Umbilical cord (tissue), 2 donors: ENCODE measurements around the gene MBNL3. TPM values are rescaled to one million over a fixed set of nuclear protein-coding genes. Genes with fewer than 3 reads are reported as not detected.

Experiments
- DNase-seq: peaks from one replicate; pipeline ENCODE4 v3.0.0-alpha.2; 2015; ENCODE audit warnings: low spot score
- total RNA-seq: library from RNA; depleted of rRNA; stranded (reverse); fragments of >200 nt; gene quantifications from one replicate; pipeline ENCODE4 v1.2.3, GENCODE V29; 2014; ENCODE audit warnings: low replicate concordance; ENCODE audit not compliant: insufficient read depth

Gene MBNL3
- total RNA-seq, 1 donor from 2014 or later, result 22.9 TPM

DNA sequence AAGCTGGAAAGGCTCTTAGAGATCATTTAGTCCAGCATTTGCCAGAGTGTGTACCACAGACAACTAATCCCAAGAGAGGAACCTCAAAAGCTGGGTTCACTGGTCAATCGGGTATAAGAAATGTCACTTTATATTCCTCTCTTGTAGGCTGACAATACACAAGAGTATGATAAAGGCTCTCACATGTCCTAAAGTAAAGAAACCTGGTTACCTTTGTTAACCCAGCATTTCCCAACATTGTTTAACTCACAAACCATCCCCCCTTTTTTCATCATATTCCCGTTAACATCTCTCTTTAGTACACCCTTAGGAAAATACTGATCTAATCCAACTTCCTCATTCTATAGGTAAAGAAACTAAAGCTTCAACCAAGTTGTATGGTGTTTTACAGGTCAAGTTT lies 74.4 kb downstream of the MBNL3 start:
- no peak for DNase-seq

DNA sequence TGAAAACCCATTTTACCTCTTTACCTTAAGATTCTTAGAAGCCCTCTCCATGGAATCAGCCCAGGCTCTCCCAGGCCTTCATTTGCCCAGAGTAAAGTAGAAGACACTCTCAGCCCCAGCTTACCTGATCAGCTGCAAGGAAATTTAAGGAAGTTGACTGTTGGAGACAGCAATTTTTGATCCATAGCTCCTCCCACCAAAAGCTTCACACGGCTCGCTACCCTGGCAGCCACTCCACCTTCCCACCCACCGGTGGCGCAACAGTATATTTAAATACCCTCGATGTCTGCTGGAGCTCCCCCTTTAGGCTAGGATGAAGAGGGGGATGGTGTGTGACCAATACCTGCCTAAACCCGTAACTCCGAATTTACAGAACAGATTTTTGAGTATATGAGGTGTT lies 75.4 kb downstream of the MBNL3 start:
- no peak for DNase-seq

DNA sequence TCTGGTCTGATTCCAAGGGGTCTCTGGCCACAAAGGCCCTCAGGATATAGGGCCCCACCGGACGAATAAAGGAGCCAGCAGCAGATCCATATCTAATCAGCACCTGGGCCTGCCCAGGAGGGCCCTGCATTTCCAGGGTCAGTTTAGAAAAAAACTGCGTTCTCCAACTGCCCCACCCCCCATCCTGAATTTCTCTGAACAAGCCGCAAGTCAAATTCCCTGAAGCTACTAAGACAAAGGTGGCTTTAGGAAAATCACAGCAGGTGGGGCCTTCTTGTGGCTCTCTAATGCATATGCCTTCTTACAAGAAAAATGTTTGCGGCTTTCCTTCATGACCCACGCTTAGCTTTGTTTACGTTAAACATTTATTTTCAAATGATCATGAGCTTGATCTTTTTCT lies 76.6 kb downstream of the MBNL3 start:
- DNase-seq, result no peak

DNA sequence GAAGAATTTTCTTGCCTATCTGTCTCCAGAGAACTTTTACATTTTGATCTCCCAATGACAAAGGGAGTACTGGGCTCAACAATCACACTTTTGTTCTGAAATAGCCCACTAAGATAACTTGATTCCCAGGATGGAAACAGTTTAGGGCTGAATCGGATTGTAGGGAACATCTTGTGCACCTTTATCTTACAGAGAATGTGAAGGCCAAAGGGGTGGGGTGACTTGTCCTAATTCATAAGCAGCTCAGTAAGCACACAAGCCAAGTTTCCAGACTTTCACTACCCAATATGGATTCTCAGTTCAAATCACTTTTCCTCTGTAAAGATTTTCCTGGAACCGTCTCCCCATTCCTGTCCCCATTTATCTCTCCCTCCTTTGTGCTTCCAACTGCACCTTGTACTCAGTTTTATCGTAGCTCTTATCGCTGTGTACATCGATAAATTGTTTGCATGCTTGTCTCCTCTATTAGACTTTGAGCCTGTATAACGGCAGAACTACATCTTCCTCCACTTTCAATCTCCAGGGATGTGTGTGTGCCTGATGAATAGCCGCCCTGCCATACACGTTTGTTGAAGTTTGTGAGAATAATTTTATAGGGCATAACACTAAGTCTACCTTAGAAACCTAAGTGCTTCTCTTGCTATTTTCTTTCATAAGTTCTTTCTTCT lies 77.4 kb downstream of the MBNL3 start:
- no peak for DNase-seq

DNA sequence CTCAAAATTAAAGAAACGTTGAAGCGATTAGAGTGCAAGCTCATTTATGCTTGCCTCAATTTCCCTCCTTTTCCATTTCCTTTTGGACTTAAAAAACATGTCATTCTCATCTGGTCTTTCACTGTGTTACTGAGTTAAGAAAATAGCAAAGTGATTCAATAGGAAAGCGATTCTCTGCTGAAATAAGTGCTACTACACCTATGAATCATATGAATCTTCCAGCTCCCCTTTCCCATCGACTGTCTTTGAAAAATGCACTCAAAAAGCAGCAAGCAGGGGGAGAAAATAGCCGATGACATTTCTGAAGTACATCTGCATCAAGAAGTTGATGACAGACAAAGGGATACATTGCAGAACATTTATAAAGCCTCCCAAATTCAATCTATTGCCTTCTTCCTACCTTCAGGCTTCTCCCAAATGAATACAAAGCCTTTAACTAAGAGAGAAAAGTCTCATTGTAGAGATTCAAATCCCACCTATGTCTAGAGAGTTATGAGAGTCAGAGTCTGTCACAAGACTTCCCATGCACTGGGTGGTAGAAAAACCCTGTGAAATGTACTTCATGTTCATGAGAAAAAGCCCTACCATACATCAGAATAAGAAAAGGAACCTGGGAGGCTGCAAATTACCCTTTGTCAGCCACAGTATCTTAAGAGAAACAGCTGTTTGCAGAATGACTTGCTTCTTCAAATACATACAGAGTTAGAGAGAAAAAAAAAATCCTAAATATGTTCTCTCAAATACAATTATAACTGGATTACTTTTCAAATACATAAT lies 78.9 kb downstream of the MBNL3 start:
- DNase-seq, result peak; percentile 9

DNA sequence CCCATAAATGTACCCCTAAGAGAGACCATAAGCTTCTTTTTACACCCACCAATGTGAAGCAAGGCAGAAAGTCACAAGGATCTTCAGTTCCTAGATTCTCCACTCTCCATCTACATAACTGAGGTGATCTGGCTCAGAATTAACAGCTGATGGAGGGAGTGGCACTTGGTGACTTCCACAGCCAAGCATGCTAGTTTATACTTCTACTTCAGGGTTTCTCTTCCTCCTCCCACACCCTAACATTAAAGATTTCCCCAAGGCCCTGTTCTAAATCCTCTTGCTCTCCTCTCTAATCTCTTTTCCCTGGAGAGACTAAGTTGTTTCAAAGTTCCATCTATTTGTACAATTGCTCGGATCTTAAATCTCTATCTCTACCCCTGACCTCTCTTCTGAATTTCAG lies 81.1 kb downstream of the MBNL3 start:
- peak; percentile 58 for DNase-seq

DNA sequence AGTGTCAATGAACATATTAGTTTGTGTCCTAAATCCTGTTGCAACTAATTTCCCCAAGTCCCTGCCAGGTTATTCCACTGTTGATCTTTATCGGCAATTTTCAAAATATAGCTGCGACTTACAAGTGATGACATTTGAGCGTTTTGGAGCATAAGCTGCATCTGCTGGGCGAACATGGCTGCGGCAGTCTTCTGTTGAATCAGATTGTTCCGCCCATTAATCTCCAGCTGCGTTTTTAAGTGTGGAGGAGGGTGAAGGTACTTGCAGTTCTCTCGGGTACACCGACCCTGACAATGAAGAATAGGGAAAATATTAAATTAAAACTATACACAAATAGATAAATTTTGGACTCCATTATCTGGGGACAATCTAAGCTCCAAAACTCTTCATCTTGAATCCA lies 82.7 kb downstream of the MBNL3 start:
- no peak for DNase-seq

DNA sequence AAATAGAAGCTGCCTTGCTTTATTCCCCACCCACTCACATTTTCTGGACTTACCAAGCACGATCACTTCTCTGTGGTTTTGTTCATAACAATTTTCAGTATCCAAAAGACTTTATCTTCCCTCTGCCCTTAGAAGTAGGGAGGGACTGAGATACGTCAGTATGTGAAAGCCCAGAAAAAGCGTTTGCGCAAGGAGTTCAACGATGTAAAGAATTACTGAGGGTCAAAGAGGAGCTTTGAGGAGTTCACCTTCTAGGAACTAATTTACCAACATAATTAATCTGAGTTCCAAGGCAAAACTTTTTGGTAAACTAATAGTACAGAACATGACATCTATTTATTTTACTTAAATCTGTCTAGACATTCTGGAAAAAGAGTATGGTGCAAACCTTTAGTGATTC lies 84.6 kb downstream of the MBNL3 start:
- peak; percentile 44 for DNase-seq

DNA sequence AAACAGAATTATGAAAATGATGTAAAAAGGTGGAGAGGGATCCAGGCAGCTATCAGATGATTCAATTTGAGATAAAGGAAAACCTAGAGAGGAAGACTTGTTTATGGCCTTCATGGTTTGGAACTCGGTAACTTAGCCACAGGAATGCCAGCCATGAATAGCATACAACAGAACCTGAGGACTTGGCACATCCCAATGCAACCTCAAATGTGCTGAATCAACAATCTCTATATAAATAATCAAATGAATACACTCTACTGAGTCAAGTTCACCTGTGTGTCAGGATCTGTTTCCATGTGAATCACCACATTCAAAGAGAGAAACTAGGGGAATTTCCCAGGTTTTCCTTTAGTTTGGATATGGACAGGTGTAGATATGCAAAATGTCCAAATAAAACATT lies 86.9 kb downstream of the MBNL3 start:
- DNase-seq, result no peak

DNA sequence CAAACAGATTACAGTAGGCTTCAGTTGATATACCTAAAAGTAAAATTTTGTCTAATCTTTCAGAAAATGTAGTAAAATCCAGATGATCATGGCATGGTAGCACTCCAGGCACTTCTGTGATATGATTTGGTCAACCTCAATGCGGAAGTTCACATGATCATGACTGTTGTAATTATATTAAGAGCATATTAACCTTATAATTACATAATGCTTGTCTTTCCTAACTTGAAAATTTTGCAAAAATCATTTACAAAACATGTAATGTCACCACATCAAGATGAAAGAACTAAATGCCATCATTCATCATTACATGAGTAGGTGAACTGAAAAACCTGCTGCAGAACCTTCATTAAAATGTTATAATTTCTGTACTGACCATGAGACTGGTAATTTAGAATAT lies 88.1 kb downstream of the MBNL3 start:
- no peak for DNase-seq

DNA sequence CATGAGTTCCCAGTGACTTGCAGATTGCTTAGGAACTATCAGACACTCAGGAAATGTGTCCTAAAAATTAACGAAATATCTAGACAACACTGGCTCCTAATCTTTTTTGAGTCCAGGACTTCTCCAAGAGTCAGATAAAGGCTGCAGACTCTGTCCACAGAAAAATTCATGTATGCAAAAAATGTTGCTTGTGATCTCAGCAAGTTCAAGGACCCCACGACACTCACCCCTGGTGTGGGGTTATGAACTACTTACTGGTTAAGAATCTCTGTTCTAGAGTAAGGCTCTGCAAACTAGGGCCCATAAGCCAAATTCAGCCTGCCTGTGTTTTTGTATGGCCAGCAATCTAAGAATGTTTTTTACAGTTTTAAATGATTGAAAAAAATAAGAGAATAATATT lies 93.2 kb downstream of the MBNL3 start:
- peak; percentile 14 for DNase-seq

DNA sequence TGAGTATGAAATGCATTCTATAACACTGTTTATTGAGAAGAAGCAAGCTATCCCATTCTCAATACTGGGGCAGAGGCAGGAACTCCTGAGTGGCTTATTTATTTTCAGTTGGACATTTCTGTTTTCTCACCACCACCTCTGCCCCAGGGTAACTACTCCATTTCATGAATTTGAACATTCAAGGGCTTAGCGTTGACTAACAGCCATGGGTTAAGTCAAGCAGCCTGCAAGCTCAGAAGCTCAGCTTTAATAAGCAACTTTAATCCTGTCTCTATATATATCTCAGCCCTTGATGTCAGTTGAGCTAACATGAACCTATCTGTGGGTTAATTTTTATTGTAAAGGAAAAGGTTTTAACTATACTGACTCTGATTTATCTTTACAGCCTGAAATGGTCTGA lies 93.8 kb downstream of the MBNL3 start:
- DNase-seq, result peak; percentile 42

DNA sequence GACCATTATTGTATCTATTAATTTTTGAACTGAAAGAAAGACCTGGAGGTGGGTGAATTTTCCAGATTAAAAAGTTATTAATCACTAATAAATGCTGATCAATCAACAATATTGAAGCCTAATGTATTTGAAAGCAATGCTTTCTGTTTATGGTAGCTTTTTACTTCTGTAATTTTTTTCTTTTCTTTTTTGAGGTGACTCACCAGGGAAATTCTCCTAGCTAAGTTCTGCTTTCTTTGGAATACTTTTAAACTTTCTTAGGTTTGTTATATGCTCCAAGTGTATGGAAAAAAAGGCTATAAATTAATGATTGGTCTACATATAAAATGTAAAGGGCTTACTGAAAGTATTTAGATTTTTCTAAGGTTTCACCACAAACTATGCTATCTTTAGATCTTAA lies 94.2 kb downstream of the MBNL3 start:
- DNase-seq, result no peak

DNA sequence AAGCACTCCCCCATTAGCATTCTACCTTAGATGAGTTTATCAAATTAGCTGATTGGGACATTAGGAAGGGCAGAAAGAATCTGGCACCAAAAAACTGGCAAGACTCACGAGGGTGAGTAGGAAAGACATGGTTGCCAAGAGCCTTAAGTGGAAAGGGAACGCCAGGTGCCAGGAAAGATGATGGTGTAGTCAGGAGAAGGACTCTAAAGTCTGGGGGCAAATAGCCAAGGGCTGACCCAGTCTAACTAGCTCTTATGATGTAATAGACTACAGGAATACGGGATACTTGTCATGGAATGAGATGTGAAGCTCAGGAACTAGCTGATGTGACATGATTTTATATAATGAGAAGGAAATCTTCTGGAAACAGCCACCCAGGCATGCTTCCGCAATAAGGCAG lies 94.8 kb downstream of the MBNL3 start:
- no peak for DNase-seq

DNA sequence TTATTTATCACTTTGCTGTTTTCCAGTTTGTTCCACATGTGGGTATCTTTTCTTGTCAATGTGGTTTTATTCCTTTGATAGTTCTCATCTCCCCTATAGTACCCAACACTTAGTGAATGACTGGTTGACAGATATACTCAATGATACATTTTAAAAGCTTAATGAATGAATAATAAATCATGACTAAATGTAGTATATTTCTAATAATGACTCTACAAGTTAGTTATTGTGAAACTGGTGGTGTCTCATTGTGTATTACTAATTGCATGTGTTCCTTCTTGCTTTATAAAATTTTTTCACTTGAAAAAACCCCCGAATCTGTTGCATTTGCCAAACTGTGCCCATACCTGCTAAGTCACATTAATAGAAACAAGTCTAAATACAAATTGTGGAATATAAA lies 95.4 kb downstream of the MBNL3 start:
- DNase-seq, result no peak

DNA sequence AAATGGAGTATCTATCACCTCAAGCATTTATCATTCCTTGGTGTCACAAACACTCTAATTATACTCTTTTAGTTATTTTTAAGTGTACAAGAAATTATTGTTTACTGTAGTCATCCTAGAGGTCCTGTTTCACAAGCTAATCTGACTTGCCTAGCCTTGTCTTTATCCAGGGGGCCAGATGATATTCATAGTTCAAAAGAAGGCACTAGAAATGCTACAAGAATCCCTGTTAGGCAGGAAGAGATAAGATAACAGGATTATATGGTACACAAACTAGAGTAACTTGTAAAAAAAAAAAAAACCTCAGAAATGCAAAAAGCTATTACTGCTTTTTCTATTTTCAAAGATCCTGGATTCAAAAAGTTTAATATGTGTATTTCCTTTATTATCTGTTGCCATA lies 95.8 kb downstream of the MBNL3 start:
- peak; percentile 79 for DNase-seq

DNA sequence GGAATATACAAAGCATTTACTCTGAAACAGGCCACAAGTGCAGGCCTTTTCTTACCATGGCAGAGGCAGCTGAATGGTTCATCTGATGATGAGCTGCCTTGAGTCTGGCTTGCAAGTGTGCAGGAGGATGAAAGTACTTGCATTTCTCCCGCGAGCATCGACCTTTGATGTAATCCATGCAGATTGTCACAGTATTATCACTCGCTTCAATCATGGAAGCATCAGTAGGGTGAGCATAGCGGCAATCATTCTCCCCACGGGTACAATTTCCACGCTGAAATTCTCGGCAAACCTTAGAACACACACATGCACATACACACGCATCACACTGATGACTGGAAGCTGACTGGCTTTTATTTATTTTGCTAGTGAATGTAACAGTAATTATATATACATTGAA lies 98.0 kb downstream of the MBNL3 start:
- DNase-seq, result no peak

DNA sequence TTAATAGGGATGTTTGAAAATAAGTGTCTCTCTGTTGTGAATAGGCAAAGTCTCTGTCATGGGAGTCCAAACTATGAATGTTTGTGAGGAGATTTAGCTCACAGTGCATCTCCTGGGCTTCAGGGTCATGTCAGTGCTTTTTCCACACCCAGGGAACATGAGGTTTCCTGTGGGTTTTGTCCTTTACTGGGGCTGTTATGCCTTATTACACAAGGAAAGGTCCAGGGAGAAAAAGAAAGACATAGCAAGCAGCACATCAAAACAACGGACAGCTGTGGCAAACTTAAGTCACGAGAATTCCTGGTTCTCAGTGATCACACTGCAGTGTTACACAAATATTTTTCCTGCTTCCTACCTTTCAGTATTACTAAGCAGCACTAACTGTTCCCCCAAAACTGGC lies 99.4 kb downstream of the MBNL3 start:
- no peak for DNase-seq

DNA sequence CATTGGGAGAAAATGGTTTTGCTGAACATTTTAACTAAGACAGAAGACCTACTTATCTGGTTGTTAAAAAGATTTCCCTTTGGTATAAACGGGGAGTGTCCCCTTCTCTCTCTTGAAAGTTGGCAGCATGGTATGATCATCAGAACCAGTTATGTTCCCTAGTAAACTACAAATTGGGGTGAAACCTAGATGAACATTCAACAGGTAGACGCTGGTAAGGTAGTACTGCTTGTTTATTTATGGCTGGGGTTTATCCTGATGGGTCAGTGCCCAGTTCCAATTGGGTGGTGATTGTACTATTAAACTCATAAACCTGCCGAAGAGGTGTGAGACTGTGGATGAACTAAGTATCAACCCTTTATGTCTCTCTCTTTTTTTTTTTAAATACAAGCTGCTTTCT lies 100.5 kb downstream of the MBNL3 start:
- no peak for DNase-seq

DNA sequence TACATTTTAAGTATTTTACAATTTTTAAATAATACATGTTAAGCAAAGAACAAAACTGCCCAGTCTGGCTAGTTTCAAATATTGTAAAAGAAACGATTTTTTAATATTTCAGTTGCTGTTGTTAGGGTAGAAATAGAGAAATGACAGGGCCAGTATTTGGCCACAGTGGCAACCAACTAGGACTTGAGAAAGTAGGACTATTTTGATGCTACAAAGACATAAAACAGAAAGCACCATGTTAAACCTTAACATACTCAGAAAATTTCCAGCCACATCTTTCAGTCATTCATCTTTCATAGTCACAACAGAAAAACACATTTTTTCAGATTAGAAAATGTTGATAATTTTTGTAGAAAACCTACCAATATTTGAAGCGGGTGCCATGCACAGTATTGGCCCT lies 104.5 kb downstream of the MBNL3 start:
- no peak for DNase-seq

DNA sequence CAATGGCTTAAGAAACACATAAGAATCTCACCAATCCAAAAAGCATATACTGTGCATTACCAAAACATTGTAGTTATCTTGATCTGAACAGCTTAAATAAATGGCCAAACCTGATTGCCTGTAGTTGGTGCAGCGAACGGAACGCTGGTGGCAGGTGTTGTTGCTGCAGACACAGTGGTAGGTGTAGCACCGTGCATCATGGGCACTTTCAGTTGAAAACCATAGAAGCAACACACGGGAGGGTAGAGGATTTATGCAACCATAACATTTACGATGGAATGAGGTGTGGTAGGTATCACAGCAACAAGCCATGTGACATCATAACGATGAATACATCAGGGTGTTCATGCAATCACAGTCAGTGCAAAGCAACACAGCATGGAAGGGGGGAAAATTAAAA lies 106.8 kb downstream of the MBNL3 start:
- no peak for DNase-seq

DNA sequence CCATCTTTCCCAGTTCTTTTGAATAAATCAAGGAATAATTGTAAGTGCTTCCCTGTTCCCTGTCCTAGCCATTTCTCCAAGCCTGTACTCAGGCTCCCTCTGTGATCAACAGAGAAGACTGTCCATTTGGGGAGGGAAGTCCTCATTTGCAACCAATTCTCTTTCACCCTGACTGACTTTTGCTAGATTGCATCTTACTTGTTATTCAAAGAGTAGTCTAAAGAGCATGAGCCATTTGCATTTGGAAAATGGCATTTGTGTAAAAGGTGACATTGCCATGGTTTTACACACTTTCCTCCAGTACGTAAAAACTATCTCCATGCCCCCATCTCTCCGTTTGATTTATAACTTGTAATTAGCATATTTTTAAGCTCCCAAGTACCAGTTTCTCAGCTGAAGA lies 110.6 kb downstream of the MBNL3 start:
- DNase-seq, result no peak

DNA sequence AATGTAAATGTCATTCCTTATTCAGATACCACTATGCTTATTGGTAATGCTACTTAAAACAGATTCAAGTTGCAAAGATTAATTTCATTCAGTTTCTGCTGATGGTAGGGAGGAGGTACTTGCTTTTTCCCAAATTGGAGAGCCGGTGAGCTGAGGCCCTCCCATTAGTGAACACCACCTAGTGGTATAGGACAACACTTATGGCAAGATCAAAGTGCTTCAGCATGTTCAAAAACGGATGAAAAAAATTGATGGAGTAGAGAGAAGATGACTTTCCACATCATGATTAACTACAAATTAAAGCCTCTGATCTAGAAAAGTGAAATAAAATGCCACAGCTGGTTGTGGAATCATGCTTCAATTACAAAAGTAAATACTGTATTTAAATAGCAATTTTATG lies 112.9 kb downstream of the MBNL3 start:
- no peak for DNase-seq

DNA sequence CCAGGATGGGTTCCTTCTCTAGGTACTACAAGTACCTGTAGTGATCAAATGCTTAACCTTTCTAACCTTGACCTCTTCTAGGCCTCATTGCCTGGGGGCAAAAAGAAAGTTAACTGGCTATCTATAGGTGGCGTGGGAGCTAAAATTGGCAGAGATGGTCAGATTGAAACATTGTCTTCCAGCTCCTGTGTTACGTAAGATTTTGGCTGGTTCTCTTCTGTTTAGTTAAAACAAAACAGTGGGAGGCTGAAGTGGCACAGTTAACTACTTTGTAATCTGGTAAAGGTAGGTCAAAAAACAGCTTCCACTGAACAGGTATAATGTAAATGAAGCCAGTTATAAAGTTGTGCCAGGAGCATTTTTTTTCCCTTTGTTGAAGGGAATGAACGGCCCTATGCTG lies 115.2 kb downstream of the MBNL3 start:
- no peak for DNase-seq
